Naive thymus-derived CD4-positive, alpha-beta T cell (primary cell): ENCODE data around the gene NUDT14. TPM values are rescaled to one million over a fixed set of nuclear protein-coding genes. Genes with fewer than 3 reads are reported as not detected.

ENCODE experiments used
- ATAC-seq: fragments of 150-1000 bp; cut with Tn5 transposase; 2 replicates; pipeline ENCODE4 v1.10.0; 2021; ENCODE audit warnings: mild to moderate bottlenecking, moderate library complexity
- CTCF ChIA-PET: fragments of 350-600 bp; sonication (Branson Sonifier 250); formaldehyde crosslinking; loops from one replicate; lab custom pipeline; 2021; ENCODE audit warnings: antibody characterized with exemption; lab: Charles Lee
- POLR2A ChIA-PET: fragments of 350-600 bp; sonication (Branson Sonifier 250); formaldehyde crosslinking; loops from one replicate; lab custom pipeline; 2021; ENCODE audit warnings: antibody characterized with exemption, inconsistent platforms; lab: Charles Lee
- DNase-seq, 9 donors: peaks; one replicate each; pipeline versions ENCODE4 v3.0.0 to v3.0.0-alpha.2; 2020 to 2022; ENCODE audit warnings: mixed read lengths in 1 of 9
- H3K27ac ChIP-seq: one replicate; pipeline ENCODE4 v1.7.0; 2013; ENCODE audit warnings: mild to moderate bottlenecking, low read depth, low read length, moderate library complexity
- H3K27me3 ChIP-seq, 2 donors: one replicate each; pipeline ENCODE4 v1.7.0; 2013; ENCODE audit warnings: low read length in 2 of 2, mild to moderate bottlenecking in 2 of 2, moderate library complexity in 2 of 2; ENCODE audit not compliant: control insufficient read depth in 2 of 2, insufficient read depth in 2 of 2
- H3K36me3 ChIP-seq, 3 experiments: 1 replicate in 2 of 3; 2 replicates in 1 of 3; pipeline ENCODE4 v1.7.0; 2013; ENCODE audit warnings: low read length in 3 of 3, mild to moderate bottlenecking in 3 of 3, moderate library complexity in 1 of 3; ENCODE audit not compliant: insufficient read depth in 3 of 3, control insufficient read depth in 2 of 3
- H3K4me1 ChIP-seq, 2 donors: one replicate each; pipeline ENCODE4 v1.7.0; 2013; ENCODE audit warnings: low read length in 2 of 2, mild to moderate bottlenecking in 2 of 2, moderate library complexity in 1 of 2; ENCODE audit not compliant: control insufficient read depth in 2 of 2, insufficient read depth in 2 of 2
- H3K4me3 ChIP-seq: 2 replicates; pipeline ENCODE4 v1.7.0; 2013; ENCODE audit warnings: mild to moderate bottlenecking, low read length
- H3K9me3 ChIP-seq, 3 experiments: 1 replicate in 2 of 3; 2 replicates in 1 of 3; pipeline ENCODE4 v1.7.0; 2013; ENCODE audit warnings: low read length in 3 of 3; ENCODE audit not compliant: control insufficient read depth in 2 of 3
- H3K27ac Mint-ChIP-seq, 9 donors: one replicate each; pipeline ENCODE4 v1.8.0; 2020 to 2022; ENCODE audit warnings: mixed read lengths in 9 of 9, mild to moderate bottlenecking in 8 of 9, moderate library complexity in 5 of 9, inconsistent platforms in 2 of 9
- H3K27me3 Mint-ChIP-seq, 5 donors: one replicate each; pipeline ENCODE4 v1.8.0; 2021 to 2022; ENCODE audit warnings: mixed read lengths in 5 of 5, mild to moderate bottlenecking in 1 of 5
- H3K36me3 Mint-ChIP-seq, 5 donors: one replicate each; pipeline ENCODE4 v1.8.0; 2020 to 2022; ENCODE audit warnings: mixed read lengths in 5 of 5, mild to moderate bottlenecking in 3 of 5, inconsistent platforms in 1 of 5
- H3K4me1 Mint-ChIP-seq, 7 donors: one replicate each; pipeline ENCODE4 v1.8.0; 2020 to 2022; ENCODE audit warnings: mixed read lengths in 7 of 7, mild to moderate bottlenecking in 3 of 7, inconsistent platforms in 1 of 7
- H3K4me3 Mint-ChIP-seq, 10 donors: one replicate each; pipeline ENCODE4 v1.8.0; 2020 to 2022; ENCODE audit warnings: mild to moderate bottlenecking in 10 of 10, mixed read lengths in 10 of 10, moderate library complexity in 6 of 10, inconsistent platforms in 2 of 10
- H3K9me3 Mint-ChIP-seq, 11 donors: one replicate each; pipeline ENCODE4 v1.8.0; 2020 to 2022; ENCODE audit warnings: mixed read lengths in 11 of 11, mild to moderate bottlenecking in 4 of 11, inconsistent platforms in 1 of 11, moderate library complexity in 1 of 11
- intact Hi-C, 2 donors: fragments of 100-400 bp; cut with micrococcal nuclease; formaldehyde crosslinking; loops; one replicate each; pipeline ENCODE4 v1.15.1; 2023
- polyA plus RNA-seq, 2 donors: library from polyadenylated mRNA; unstranded; fragments of 300-500 nt; fragmentation: Illumina TruSeq; gene quantifications; one replicate each; pipeline ENCODE4 v1.2.3, GENCODE V29; 2021
- total RNA-seq, 6 experiments: library from RNA in 5 of 6; stranded (reverse) in 5 of 6; gene quantifications; 1 replicate in 5 of 6; 2 replicates in 1 of 6; pipeline ENCODE4 v1.2.3 and lab custom pipeline; 2021 to 2026

The NUDT14 gene
- total and polyA plus RNA-seq, 7 experiments from 2014 or later = 17.3 to 29.6 (median 20.1) TPM

GRCh38 chr14:105208738-105209075 is 27.6 kb upstream of the NUDT14 start:
- ATAC-seq (no peak), DNase-seq (no peak)
- Mint-ChIP-seq H3K4me1 (peaks cover 0 to 7% (median 0%) of the 10 kb centered on the region in 7 donors), H3K36me3 (peaks cover 0 to 4% (median 0%) of the 10 kb centered on the region in 5 donors), H3K9me3 (no peaks in the 10 kb centered on the region), H3K27me3 (no peaks in the 10 kb centered on the region), H3K27ac (no peak overlapping the region), H3K4me3 (no peak overlapping the region)
- Histone ChIP-seq H3K9me3 (no peaks in the 10 kb centered on the region), H3K36me3 (peaks cover 0 to 46% (median 0%) of the 10 kb centered on the region in 3 experiments), H3K27ac (no peak overlapping the region), H3K4me1 (no peaks in the 10 kb centered on the region), H3K4me3 (no peak overlapping the region), H3K27me3 (no peaks in the 10 kb centered on the region)
- ChIA-PET CTCF (no interaction called here), POLR2A (no interaction called here)
- intact Hi-C loops = no loop called here

- H3K36me3 ChIP-seq = peaks cover 0 to 40% (median 0%) of the 10 kb centered on the region in 3 experiments
- Mint-ChIP-seq H3K27me3 (no peaks in the 10 kb centered on the region), H3K36me3 (peaks cover 0 to 4% (median 0%) of the 10 kb centered on the region in 5 donors), H3K9me3 (no peaks in the 10 kb centered on the region), H3K27ac (no peak overlapping the region), H3K4me3 (no peak overlapping the region), H3K4me1 (peaks cover 0 to 7% (median 0%) of the 10 kb centered on the region in 7 donors)
- intact Hi-C loops = no loop called here
- ChIA-PET CTCF (no interaction called here), POLR2A (no interaction called here)
- no peak overlapping the region for H3K4me3 ChIP-seq
- DNase-seq (no peak), ATAC-seq (no peak)
- no peak overlapping the region for H3K27ac ChIP-seq
- no peaks in the 10 kb centered on the region for H3K4me1 ChIP-seq
- H3K27me3 ChIP-seq = no peaks in the 10 kb centered on the region
- no peaks in the 10 kb centered on the region for H3K9me3 ChIP-seq
These were observed 27.1 kb upstream of the NUDT14 start for GRCh38 chr14:105207996-105208737.

GRCh38 chr14:105207460-105207901 is 26.4 kb upstream of the NUDT14 start:
- POLR2A ChIA-PET = no interaction called here
- H3K27me3 ChIP-seq = no peaks in the 10 kb centered on the region
- DNase-seq (no peak), ATAC-seq (peak; percentile 20)
- Mint-ChIP-seq H3K4me3 (no peak overlapping the region), H3K36me3 (peaks cover 0 to 4% (median 0%) of the 10 kb centered on the region in 5 donors), H3K4me1 (peaks cover 0 to 7% (median 4%) of the 10 kb centered on the region in 7 donors), H3K27me3 (no peaks in the 10 kb centered on the region), H3K9me3 (no peaks in the 10 kb centered on the region), H3K27ac (no peak overlapping the region)
- no peaks in the 10 kb centered on the region for H3K9me3 ChIP-seq
- peaks cover 0 to 5% of the 10 kb centered on the region in 2 donors for H3K4me1 ChIP-seq
- no peak overlapping the region for H3K27ac ChIP-seq
- intact Hi-C loops = no loop called here
- CTCF ChIA-PET = no interaction called here
- H3K4me3 ChIP-seq = no peak overlapping the region
- H3K36me3 ChIP-seq = peaks cover 0 to 34% (median 0%) of the 10 kb centered on the region in 3 experiments

- peaks cover 0 to 11% of the 10 kb centered on the region in 2 donors for H3K4me1 ChIP-seq
- intact Hi-C loops = no loop called here
These were observed 25.8 kb upstream of the NUDT14 start for GRCh38 chr14:105206873-105207272.

GRCh38 chr14:105205673-105206208 is 24.6 kb upstream of the NUDT14 start:
- intact Hi-C loops = no loop called here
- CTCF ChIA-PET = interaction anchor here (1.8 kb wide), 1 partner anchor 146 kb away, joined by 4 read pairs; no protein-coding TSS in a partner anchor

More at GRCh38 chr14:105206873-105207272, 25.8 kb upstream of the NUDT14 start:
- no peak overlapping the region for H3K4me3 ChIP-seq
- H3K9me3 ChIP-seq = no peaks in the 10 kb centered on the region
- H3K36me3 ChIP-seq = peaks cover 0 to 27% (median 0%) of the 10 kb centered on the region in 3 experiments
- H3K27ac Mint-ChIP-seq = no peak overlapping the region
- H3K4me1 Mint-ChIP-seq = peaks cover 2 to 10% (median 8%) of the 10 kb centered on the region in 7 donors
- no peak for DNase-seq
- peaks cover 0 to 4% (median 0%) of the 10 kb centered on the region in 5 donors for H3K36me3 Mint-ChIP-seq
- H3K27me3 ChIP-seq = no peaks in the 10 kb centered on the region
- no peaks in the 10 kb centered on the region for H3K27me3 Mint-ChIP-seq
- no peak overlapping the region for H3K4me3 Mint-ChIP-seq
- H3K27ac ChIP-seq = no peak overlapping the region
- CTCF ChIA-PET = no interaction called here
- POLR2A ChIA-PET = no interaction called here
- H3K9me3 Mint-ChIP-seq = no peaks in the 10 kb centered on the region
- ATAC-seq = no peak

GRCh38 chr14:105204931-105205672 is 24.0 kb upstream of the NUDT14 start:
- intact Hi-C loops = loop anchor here in 1 of 2 donors (5.0 kb wide), 1 partner anchor 113 kb away; no protein-coding TSS in a partner anchor
- POLR2A ChIA-PET = no interaction called here

More at GRCh38 chr14:105205673-105206208, 24.6 kb upstream of the NUDT14 start:
- Mint-ChIP-seq H3K4me1 (peaks cover 6 to 15% (median 11%) of the 10 kb centered on the region in 7 donors), H3K9me3 (no peaks in the 10 kb centered on the region), H3K36me3 (peaks cover 0 to 4% (median 0%) of the 10 kb centered on the region in 5 donors), H3K4me3 (no peak overlapping the region), H3K27me3 (peaks cover 0 to 2% (median 0%) of the 10 kb centered on the region in 5 donors), H3K27ac (no peak overlapping the region)
- ATAC-seq = no peak
- Histone ChIP-seq H3K27me3 (no peaks in the 10 kb centered on the region), H3K9me3 (no peaks in the 10 kb centered on the region), H3K27ac (no peak overlapping the region), H3K4me3 (no peak overlapping the region), H3K36me3 (peaks cover 0 to 16% (median 0%) of the 10 kb centered on the region in 3 experiments), H3K4me1 (peaks cover 0 to 18% of the 10 kb centered on the region in 2 donors)
- POLR2A ChIA-PET = no interaction called here
- DNase-seq = no peak

More at GRCh38 chr14:105204931-105205672, 24.0 kb upstream of the NUDT14 start:
- Histone ChIP-seq H3K4me1 (peaks cover 0 to 18% of the 10 kb centered on the region in 2 donors), H3K36me3 (peaks cover 0 to 11% (median 0%) of the 10 kb centered on the region in 3 experiments), H3K9me3 (no peaks in the 10 kb centered on the region), H3K27me3 (no peaks in the 10 kb centered on the region), H3K27ac (no peak overlapping the region), H3K4me3 (no peak overlapping the region)
- Mint-ChIP-seq H3K4me3 (no peak overlapping the region), H3K27me3 (peaks cover 0 to 9% (median 0%) of the 10 kb centered on the region in 5 donors), H3K36me3 (peaks cover 0 to under 1% (median 0%) of the 10 kb centered on the region in 5 donors), H3K9me3 (no peaks in the 10 kb centered on the region), H3K4me1 (peaks cover 6 to 15% (median 11%) of the 10 kb centered on the region in 7 donors), H3K27ac (no peak overlapping the region)
- DNase-seq (no peak), ATAC-seq (no peak)
- CTCF ChIA-PET = interaction anchor here (1.8 kb wide), 1 partner anchor 147 kb away, joined by 4 read pairs; no protein-coding TSS in a partner anchor
